Measurements from ENCODE around the gene CNGB1.

Gene CNGB1

GRCh38 chr16:57972306-57972705 is 1.4 kb upstream of the CNGB1 start:
- DNase-seq (ENCODE audit: low read depth), result no peak

GRCh38 chr16:57971848-57972247 is 920 bp upstream of the CNGB1 start:
- DNase-seq (ENCODE audit: low read depth), result no peak

- DNase-seq (ENCODE audit: low read depth), result no peak
Measured at GRCh38 chr16:57970319-57970718, 609 bp downstream of the CNGB1 start.

- no peak for DNase-seq (ENCODE audit: low read depth)
Measured at GRCh38 chr16:57969451-57970123, 1.3 kb downstream of the CNGB1 start.

- DNase-seq (ENCODE audit: low read depth), result no peak
Measured at GRCh38 chr16:57967916-57968315, 3.0 kb downstream of the CNGB1 start.

GRCh38 chr16:57966986-57967385 is 3.9 kb downstream of the CNGB1 start:
- DNase-seq (ENCODE audit: low read depth), result no peak

GRCh38 chr16:57966204-57966771 is 4.6 kb downstream of the CNGB1 start:
- DNase-seq (ENCODE audit: low read depth), result no peak

- DNase-seq (ENCODE audit: low read depth), result no peak
Measured at GRCh38 chr16:57964157-57964700, 6.7 kb downstream of the CNGB1 start.

GRCh38 chr16:57962756-57963155 is 8.2 kb downstream of the CNGB1 start:
- DNase-seq (ENCODE audit: low read depth), result no peak

GRCh38 chr16:57962046-57962445 is 8.9 kb downstream of the CNGB1 start:
- no peak for DNase-seq (ENCODE audit: low read depth)

- DNase-seq (ENCODE audit: low read depth), result no peak
Measured at GRCh38 chr16:57961538-57961937, 9.4 kb downstream of the CNGB1 start.

- no peak for DNase-seq (ENCODE audit: low read depth)
Measured at GRCh38 chr16:57960826-57961472, 10.0 kb downstream of the CNGB1 start.

- no peak for DNase-seq (ENCODE audit: low read depth)
Measured at GRCh38 chr16:57960310-57960709, 10.6 kb downstream of the CNGB1 start.

GRCh38 chr16:57959804-57960203 is 11.1 kb downstream of the CNGB1 start:
- DNase-seq (ENCODE audit: low read depth), result no peak

GRCh38 chr16:57959121-57959520 is 11.8 kb downstream of the CNGB1 start:
- no peak for DNase-seq (ENCODE audit: low read depth)

- no peak for DNase-seq (ENCODE audit: low read depth)
Measured at GRCh38 chr16:57958544-57958943, 12.4 kb downstream of the CNGB1 start.

- DNase-seq (ENCODE audit: low read depth), result no peak
Measured at GRCh38 chr16:57957673-57958392, 13.1 kb downstream of the CNGB1 start.

GRCh38 chr16:57956924-57957672 is 13.8 kb downstream of the CNGB1 start:
- DNase-seq (ENCODE audit: low read depth), result no peak

- no peak for DNase-seq (ENCODE audit: low read depth)
Measured at GRCh38 chr16:57956270-57956808, 14.6 kb downstream of the CNGB1 start.

GRCh38 chr16:57955572-57956188 is 15.2 kb downstream of the CNGB1 start:
- no peak for DNase-seq (ENCODE audit: low read depth)

- no peak for DNase-seq (ENCODE audit: low read depth)
Measured at GRCh38 chr16:57953857-57954256, 17.1 kb downstream of the CNGB1 start.

All from GM04504 (cell line).